Measurements from ENCODE around the gene IFI6.

Gene IFI6

DNA sequence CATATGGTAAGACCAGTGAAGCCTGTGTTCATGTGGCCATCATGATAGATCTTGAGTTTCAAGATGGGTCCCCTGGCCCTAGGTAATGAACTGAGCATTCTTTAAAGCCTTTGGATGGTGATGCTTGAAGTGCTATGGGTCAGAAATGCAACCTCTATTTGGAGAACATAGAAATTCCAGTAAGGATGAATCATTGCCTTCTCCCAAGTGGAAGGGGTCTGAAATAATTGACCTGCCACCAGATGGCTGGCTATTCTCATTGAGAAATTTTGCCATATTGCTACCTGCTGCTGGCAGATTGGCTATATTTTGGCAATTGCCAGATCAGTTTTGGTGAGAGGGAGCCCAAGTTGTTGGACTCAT is 739 bp upstream of the IFI6 start:
- peak; percentile 56 for DNase-seq (ENCODE audit: low spot score)

GRCh38 chr1:27669876-27670275 is 2.1 kb downstream of the IFI6 start:
- no peak for DNase-seq (ENCODE audit: low spot score)

GRCh38 chr1:27668808-27669723 is 2.9 kb downstream of the IFI6 start:
- peak; percentile 68 for DNase-seq (ENCODE audit: low spot score)

GRCh38 chr1:27668121-27668807 is 3.7 kb downstream of the IFI6 start:
- DNase-seq (ENCODE audit: low spot score) = no peak

GRCh38 chr1:27666791-27667254 is 5.2 kb downstream of the IFI6 start:
- peak; percentile 16 for DNase-seq (ENCODE audit: low spot score)

- DNase-seq (ENCODE audit: low spot score) = no peak
Observed at GRCh38 chr1:27666294-27666693, 5.7 kb downstream of the IFI6 start.

DNA sequence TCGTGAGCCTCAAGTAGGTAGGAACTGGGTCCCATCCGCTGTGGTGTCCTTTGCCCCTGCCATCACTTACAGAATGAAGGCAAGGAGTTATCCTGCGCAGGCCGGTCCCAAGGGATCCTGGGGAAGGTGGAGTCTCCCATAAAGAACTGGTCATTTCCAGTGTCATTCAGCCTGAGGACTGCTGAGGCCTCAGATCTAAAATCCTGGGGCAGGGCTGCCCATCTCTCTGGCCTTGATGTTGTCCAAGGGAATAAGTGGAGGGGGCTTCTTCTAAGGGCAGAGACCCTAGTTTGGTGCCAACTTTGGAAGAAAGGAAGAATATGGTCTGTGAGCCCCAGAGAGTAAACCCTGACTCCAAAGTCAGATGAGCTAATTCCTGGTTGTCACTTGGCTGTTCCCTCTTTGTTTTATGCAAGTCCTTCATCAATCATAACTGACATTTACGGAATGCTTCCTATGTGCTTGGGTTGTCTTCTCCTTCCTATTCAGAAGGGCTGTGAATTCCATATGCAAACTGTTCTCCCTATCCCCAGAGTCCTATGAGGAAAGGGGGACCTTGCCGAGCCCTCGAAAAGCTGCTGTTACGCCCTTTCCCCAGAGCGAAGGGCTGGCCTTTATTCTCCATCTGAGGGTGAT is 6.9 kb downstream of the IFI6 start:
- no peak for DNase-seq (ENCODE audit: low spot score)

- DNase-seq (ENCODE audit: low spot score) = peak; percentile 16
Observed at GRCh38 chr1:27664291-27664690, 7.7 kb downstream of the IFI6 start.

- peak; percentile 79 for DNase-seq (ENCODE audit: low spot score)
Observed at GRCh38 chr1:27662707-27663393, 9.1 kb downstream of the IFI6 start.

GRCh38 chr1:27662261-27662660 is 9.7 kb downstream of the IFI6 start:
- DNase-seq (ENCODE audit: low spot score) = no peak

- no peak for DNase-seq (ENCODE audit: low spot score)
Observed at GRCh38 chr1:27661412-27662075, 10.4 kb downstream of the IFI6 start.

DNA sequence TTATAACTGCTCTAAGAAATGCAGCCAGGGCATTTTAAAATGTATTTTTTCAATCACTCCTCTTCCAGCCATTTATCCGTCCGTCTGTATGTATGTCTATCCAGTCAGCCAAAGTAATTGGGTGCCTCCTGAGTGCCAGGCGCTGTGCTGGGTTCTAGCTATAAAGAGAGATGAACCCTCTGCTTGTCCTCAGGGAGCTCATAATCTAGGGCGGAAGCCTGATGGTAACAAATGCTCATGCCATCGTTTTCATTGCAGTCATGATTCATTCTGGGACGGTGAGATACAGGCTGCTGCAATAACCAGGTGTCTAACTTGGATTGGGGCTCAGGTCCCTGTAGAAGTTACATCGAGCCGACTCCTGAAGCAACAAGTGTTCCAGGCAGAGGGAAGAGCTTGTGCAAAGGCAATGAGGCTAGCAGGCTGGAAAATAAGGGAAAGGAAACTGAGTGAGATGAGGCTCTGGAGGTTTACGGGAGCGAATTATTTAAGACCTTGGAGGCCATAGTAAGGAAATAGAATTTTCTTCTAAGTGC is 11.6 kb downstream of the IFI6 start:
- no peak for DNase-seq (ENCODE audit: low spot score)

DNA sequence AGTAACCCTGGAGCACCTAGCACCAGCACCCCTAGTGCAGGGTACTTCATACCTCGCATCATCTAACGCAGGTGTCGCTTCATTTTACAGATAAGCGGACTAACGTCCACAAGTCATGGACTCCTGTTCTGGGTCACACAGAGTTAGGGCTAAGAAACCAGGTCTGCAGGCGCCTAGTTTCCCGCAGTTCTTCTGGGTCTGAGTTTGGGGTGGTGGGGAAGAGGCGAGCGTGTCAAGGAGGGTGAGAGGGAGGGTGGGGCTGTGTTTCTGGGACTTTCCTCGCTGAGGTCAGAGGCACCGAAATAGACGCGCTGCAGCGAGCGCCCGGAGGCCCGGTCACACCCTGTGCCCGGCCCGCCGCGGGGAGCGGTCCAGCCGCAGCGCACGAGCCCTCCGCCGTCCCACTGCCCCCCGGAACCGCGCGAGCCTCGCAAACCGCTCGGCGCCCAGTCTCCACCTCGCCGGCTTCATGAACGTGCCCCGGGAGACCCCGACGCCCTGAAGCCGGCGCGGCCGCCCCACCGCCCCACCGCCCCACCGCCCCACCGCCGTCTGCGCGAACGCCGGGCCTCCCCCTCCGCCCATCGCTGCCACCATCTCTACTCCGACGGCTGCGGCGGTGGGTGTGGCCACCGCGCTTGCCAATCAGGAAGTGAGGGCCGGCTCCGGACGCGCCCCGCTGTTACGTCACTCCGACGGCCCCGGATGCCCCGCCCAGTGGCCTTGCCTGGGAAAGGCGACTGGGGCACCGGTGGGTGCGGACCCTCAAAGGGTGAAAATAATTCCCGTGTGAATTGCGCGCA is 12.3 kb downstream of the IFI6 start:
- peak; percentile 78 for DNase-seq (ENCODE audit: low spot score)

DNA sequence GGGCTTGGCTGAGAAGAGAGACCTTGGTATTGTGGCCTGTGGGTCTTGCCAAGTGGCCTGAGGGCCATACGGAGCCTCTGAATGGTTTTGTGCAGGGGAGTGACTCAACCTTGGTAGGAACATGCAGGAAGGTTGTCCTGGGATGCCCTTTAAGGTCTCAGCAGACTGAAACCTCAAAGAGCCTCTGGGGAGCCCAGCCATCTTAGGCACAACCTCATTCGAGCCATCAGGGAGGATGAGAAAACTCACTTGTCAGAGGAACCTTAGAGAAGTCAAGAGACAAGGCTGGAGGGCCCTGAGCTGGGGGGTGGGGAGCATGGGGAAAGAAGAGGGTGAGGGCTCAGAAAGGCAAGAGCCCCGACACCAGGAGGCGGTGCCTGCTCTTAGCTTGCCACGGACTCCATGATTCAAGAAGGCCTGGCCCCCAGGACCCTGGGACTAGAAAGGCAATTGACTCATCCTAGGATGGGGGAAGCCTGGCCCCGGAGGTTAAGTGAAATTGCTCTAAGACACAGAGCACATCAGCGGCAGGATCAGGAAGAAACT is 13.0 kb downstream of the IFI6 start:
- DNase-seq (ENCODE audit: low spot score) = peak; percentile 61

GRCh38 chr1:27656157-27656893 is 15.7 kb downstream of the IFI6 start:
- peak; percentile 54 for DNase-seq (ENCODE audit: low spot score)

DNA sequence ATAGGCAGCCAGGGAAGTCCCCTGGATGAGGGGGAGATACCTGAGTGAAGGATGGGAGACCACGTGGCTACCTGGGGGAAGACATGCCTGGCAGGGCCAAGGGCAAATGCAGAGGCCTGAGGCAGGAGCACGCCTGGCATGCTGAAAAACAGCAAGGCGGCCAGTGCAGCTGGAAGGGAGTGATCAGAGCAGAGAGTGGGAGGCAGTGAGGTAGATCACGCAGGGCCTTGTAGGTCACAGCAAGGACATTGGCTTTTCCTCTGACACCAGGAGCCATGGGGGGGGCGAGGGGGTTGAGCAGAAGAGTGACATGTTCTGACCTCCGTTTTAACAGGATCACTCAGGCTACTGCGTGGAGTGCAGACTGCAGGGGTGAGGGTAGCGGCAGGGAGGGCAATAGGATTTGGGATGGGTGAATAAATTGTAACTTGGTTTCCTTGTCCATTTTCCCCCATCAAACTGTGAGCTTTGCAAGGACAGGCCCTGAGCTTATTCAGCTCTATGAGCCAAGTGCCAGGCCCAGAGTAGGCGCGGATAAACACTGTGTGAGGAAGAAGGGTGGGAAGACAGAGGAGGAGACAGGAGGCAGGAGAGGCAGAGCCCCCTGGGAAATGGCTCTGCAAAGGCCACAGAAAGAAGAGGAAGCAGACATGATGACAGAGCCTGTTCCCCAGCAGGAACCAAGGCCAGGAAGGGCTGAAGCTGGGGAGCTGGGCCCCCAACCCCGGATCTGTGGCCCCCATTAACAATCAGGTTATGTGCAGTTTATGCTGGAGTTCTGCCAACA is 16.6 kb downstream of the IFI6 start:
- DNase-seq (ENCODE audit: low spot score) = no peak

DNA sequence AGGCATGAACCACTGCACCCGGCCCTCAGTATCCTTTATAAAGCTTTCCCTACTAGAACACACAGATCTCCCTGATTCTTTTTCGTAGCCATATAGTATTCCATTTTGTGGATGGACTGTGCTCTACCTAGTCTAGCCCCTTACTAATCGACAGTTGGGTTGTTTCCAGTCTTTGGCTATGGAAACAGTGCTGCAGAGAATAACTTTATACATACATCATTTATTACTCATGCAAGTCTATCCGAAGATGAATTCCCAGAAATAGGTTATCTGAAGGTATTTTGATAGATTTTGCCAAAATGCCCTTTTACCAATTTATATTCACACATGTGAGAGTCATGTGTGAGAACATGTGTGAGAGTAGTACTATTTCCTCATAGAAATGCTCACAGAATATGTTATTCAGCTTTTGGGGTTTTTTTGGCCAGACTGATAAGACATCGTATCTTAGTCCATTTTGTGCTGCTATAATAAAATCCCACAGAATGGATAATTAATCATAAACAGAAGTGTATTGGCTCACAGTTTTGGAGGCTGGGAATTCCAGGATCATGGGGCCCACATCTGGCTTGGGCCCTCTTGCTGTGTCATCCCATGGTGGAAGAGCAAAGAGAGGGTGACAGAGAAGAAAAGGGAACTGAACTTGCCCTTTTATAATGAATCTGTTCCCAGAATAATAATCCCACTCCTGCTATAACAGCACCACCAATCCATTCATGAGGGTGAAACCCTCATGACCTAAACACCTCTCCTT is 19.7 kb downstream of the IFI6 start:
- DNase-seq (ENCODE audit: low spot score) = no peak
